SK-N-MC (cell line): Measurements from ENCODE around the gene RTN1.

Source experiments
- DNase-seq: peaks from one replicate; pipeline ENCODE4 v3.0.0-alpha.2; 2011; ENCODE audit warnings: low read depth, low spot score
- H3K27ac ChIP-seq: fragments of 200-600 bp; sonication (generic); 2 replicates; pipeline ENCODE4 v1.5.1; 2016; ENCODE audit warnings: mixed run types
- H3K36me3 ChIP-seq: fragments of 200-600 bp; sonication (generic); 2 replicates; pipeline ENCODE4 v1.6.1; 2017; ENCODE audit warnings: antibody characterized with exemption, low read length, mixed read lengths; ENCODE audit not compliant: insufficient read depth
- H3K4me3 ChIP-seq: fragments of 200-600 bp; sonication (generic); 2 replicates; pipeline ENCODE4 v1.5.1; 2016
- H3K9ac ChIP-seq: fragments of 200-600 bp; sonication (generic); 2 replicates; pipeline ENCODE4 v1.8.0; 2017; ENCODE audit warnings: mixed run types, mixed read lengths; ENCODE audit not compliant: insufficient read length
- H3K9me3 ChIP-seq: fragments of 200-600 bp; sonication (generic); 2 replicates; pipeline ENCODE4 v1.6.1; 2017; ENCODE audit warnings: low read depth, mild to moderate bottlenecking, antibody characterized with exemption, low read length, moderate library complexity, mixed read lengths
- EZH2 ChIP-seq: fragments of 200-600 bp; sonication (generic); IDR thresholded peaks from one replicate; pipeline ENCODE4 v1.6.1; 2017; ENCODE audit warnings: antibody characterized with exemption
- FOXP2 ChIP-seq: optimal IDR thresholded peaks from 2 replicates; pipeline ENCODE3; 2011; ENCODE audit warnings: mild to moderate bottlenecking, moderate library complexity; ENCODE audit not compliant: insufficient read depth; ENCODE audit errors: extremely low read length, control extremely low read depth
- POLR2AphosphoS5 ChIP-seq: IDR thresholded peaks from 2 replicates; pipeline ENCODE4 v1.6.1; 2012; ENCODE audit warnings: mild to moderate bottlenecking, low read depth, low read length, borderline replicate concordance

Gene RTN1

DNA sequence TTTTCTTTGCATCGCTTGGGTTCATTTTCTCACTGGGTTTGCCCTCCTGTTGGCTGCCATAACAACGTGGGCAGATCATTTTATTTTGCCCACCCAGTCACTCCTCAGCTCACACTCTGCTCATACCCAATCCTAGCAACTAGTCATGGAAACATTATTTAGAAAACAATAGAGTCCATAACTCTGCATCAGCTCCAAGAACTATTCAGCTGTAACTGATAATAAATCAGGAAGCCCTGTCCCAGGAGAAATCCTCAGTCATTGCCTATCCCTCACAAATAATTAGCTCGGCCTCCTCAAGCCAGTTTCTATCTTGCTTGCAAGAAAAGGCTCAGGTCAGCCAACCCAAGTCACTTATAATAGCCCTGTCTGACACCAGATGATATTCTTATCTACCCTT lies 43.2 kb downstream of the RTN1 start:
- Histone ChIP-seq H3K9me3 (no peaks in the 10 kb centered on the region), H3K36me3 (no peaks in the 10 kb centered on the region), H3K27ac (no peak overlapping the region), H3K4me3 (no peak overlapping the region), H3K9ac (no peak overlapping the region)
- TF ChIP-seq EZH2 (no peak), POLR2AphosphoS5 (no peak), FOXP2 (no peak)
- DNase-seq: no peak

DNA sequence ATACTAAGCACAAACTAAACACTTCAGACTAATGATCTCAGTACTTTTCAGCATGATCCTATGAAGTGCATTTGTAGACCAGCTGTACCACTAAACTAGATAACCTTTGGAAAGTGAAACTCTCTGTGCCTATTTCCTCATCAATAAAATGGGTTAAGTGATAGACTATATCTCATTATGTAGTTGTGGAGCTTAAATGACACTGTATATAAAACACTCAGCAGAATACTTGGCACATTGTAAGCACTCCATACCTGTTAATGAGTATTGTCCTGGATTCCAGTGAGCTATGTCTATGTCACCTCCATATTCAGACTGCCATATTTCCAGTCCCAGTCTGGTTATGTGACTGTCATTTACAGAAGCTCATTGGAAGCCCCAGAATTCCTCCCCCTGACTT lies 44.4 kb downstream of the RTN1 start:
- no peaks in the 10 kb centered on the region for H3K36me3 ChIP-seq

DNA sequence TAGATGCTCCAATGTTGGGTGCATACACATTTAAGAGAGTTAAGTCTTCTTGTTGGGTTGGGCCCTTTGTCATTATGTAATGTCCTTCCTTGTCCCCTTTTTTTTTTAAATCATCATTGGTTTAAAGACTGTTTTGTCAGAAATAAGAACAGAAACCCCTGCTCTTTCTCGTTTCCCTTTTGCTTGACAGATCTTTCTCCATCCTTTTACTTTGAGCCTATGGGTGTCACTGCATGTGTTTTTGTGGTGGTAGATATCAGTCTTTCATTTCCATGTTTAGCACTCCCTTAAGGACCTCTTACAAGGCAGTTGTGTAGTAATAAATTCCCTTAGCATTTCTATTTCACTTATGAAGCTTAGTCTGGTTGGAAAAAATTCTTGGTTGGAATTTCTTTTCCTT lies 47.4 kb downstream of the RTN1 start:
- Histone ChIP-seq H3K36me3 (no peaks in the 10 kb centered on the region), H3K9ac (no peak overlapping the region), H3K27ac (no peak overlapping the region), H3K9me3 (no peaks in the 10 kb centered on the region), H3K4me3 (no peak overlapping the region)
- no peak for TF ChIP-seq POLR2AphosphoS5
- TF ChIP-seq EZH2: no peak
- TF ChIP-seq FOXP2: no peak
- DNase-seq: no peak

More for the DNA sequence above, 44.4 kb downstream of the RTN1 start:
- no peak overlapping the region for H3K9ac ChIP-seq
- TF ChIP-seq POLR2AphosphoS5 (no peak), EZH2 (no peak), FOXP2 (no peak)
- DNase-seq: no peak
- no peaks in the 10 kb centered on the region for H3K9me3 ChIP-seq
- H3K27ac ChIP-seq: no peak overlapping the region
- H3K4me3 ChIP-seq: no peak overlapping the region

DNA sequence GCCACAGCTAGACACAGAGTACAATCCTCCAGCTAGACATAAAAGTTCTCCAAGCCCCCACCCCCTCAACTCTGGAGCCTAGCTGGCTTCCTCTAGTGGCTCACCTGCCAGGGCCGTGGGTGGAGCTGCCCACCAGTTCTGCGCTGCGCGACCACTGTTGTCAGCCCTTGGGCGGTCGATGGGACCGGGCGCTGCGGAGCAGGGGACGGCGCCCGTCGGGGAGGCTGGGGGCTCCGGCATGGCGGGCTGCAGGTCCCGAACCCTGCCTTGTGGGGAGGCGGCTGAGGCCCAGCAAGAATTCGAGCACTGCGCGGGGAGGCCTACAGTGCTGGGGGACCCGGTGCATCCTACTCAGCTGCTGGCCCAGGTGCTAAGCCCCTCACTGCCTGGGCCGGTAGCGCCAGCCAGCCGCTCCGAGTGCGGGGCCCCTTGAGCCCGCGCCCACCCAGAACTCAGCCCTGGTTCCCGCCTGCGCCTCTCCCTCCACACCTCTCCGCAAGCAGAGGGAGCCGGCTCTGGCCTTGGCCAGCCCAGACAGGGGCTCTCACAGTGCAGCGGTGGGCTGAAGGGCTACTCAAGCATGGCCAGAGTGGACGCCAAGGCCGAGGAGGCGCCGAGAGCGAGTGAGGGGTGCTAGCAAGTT lies 51.0 kb downstream of the RTN1 start:
- Histone ChIP-seq H3K27ac (no peak overlapping the region), H3K4me3 (no peak overlapping the region), H3K36me3 (no peaks in the 10 kb centered on the region), H3K9me3 (no peaks in the 10 kb centered on the region), H3K9ac (no peak overlapping the region)
- no peak for DNase-seq
- no peak for TF ChIP-seq EZH2
- no peak for TF ChIP-seq POLR2AphosphoS5
- no peak for TF ChIP-seq FOXP2

DNA sequence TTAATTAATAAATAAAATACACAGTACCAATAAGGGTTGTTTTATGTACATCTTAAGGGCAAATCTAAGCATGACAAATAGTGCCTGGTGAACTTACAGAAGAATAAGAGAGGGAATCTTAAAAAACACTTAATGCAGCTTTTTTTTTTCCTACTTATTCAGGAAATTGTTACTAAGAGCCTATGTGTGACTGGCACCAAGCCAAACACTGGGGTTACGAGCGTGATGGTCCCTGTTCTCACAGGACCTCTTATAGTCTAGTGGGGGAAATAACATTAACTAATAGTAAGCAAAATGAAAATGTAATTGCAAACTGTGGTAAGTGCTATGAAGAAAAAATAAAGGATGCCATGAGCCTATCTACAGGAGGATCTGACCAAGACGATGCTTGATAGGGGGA lies 53.6 kb downstream of the RTN1 start:
- DNase-seq: peak; percentile 69
- Histone ChIP-seq H3K4me3 (no peak overlapping the region), H3K9me3 (no peaks in the 10 kb centered on the region), H3K36me3 (no peaks in the 10 kb centered on the region), H3K27ac (no peak overlapping the region), H3K9ac (no peak overlapping the region)
- TF ChIP-seq POLR2AphosphoS5 (no peak), EZH2 (no peak), FOXP2 (no peak)

DNA sequence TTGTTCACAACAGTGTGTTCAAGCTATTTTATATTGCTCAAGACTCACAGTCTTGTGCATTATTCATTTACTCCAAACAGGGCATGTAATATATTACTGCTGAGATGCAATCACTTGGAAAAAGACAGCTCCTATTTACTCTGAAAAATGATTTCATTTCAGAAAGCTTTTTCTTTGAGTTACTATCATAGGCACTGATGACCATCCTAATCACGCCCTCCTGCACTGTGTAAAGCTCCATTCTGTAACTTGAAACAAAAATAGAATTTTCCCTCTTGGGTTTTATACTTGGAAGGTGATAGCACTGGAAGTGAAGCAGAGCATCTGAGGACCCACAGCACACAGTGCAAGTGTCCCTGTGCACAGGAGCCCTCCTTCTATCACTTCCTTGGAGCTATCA lies 55.6 kb downstream of the RTN1 start:
- Histone ChIP-seq H3K4me3 (no peak overlapping the region), H3K9ac (no peak overlapping the region), H3K9me3 (no peaks in the 10 kb centered on the region), H3K27ac (no peak overlapping the region), H3K36me3 (no peaks in the 10 kb centered on the region)
- no peak for DNase-seq
- TF ChIP-seq POLR2AphosphoS5: no peak
- TF ChIP-seq EZH2: no peak
- no peak for TF ChIP-seq FOXP2

DNA sequence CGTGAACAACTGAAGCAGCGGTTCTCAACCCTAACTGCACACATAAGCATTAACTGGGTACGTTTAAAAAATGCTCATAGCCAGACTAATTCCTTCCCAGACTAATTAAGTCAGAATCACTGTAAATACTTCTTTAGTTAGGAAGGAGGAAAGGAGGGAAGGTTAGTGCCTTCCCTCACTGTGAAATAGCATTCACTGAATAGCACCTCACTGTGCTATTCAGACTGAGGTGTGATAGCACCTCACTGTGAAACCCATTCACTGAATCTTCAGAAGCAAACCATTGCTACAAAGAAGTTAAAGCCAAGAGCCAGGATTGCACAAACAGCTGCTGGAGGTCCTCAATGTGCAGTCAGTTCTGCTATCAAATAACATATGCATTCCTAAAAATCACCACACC lies 58.8 kb downstream of the RTN1 start:
- H3K4me3 ChIP-seq: no peak overlapping the region
- DNase-seq: no peak
- H3K9me3 ChIP-seq: no peaks in the 10 kb centered on the region
- no peak overlapping the region for H3K9ac ChIP-seq
- H3K27ac ChIP-seq: no peak overlapping the region
- no peaks in the 10 kb centered on the region for H3K36me3 ChIP-seq
- TF ChIP-seq EZH2: no peak
- no peak for TF ChIP-seq FOXP2
- TF ChIP-seq POLR2AphosphoS5: no peak

DNA sequence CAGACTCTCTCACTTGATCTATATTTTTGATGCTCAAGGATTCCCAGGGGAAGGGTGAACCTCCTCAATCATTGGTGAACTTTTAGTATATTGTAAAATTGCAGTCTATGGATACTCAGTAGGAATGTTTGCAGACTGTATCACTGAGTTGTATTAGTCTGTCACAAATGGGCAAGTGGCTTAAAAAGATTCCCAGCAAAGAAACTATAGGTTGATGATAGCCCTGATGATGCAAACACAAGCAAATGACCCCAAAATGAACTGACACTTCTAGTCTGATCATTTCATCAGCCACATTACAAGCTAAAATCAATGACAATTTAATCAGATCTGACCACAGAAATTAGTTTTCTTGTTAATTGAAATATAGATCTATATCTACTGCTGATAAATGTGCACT lies 59.5 kb downstream of the RTN1 start:
- H3K4me3 ChIP-seq: no peak overlapping the region
- no peak for DNase-seq
- no peak overlapping the region for H3K9ac ChIP-seq
- no peak for TF ChIP-seq POLR2AphosphoS5
- no peak for TF ChIP-seq FOXP2
- no peak for TF ChIP-seq EZH2
- H3K36me3 ChIP-seq: no peaks in the 10 kb centered on the region
- no peak overlapping the region for H3K27ac ChIP-seq
- no peaks in the 10 kb centered on the region for H3K9me3 ChIP-seq

DNA sequence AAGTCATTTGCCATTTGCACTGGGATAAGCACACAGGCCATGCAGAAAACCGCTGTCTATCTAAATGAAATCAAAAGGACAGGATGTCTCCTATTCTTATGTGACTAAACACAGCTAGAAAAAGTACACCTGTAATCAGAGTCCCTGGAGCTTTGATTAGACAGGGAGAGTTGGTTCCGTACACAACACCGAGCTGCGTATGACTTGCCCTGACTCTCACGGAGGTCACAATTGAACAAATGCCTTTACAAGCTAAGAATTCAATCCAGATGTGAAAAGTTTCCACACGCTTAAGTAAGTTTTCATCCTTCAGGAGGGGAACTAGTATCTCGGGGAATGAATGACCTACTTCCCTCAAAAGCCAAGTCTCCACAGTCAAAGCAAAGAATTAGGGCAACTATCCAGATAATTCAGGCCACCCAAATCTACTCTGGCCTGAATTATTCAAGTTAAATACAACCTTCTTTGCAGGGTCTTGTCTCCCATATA lies 67.5 kb downstream of the RTN1 start:
- DNase-seq: no peak

More for the DNA sequence above, 67.5 kb downstream of the RTN1 start:
- no peaks in the 10 kb centered on the region for H3K36me3 ChIP-seq
- H3K4me3 ChIP-seq: no peak overlapping the region
- H3K9ac ChIP-seq: no peak overlapping the region
- H3K27ac ChIP-seq: no peak overlapping the region
- no peaks in the 10 kb centered on the region for H3K9me3 ChIP-seq
- TF ChIP-seq POLR2AphosphoS5 (no peak), EZH2 (no peak), FOXP2 (no peak)
